HG03565 (cell line): Measurements from ENCODE around the gene EXOC6B.

Experiments
- ATAC-seq: cut with Tn5 transposase; IDR thresholded peaks from one replicate; pipeline ENCODE4 v1.9.1; 2021; ENCODE audit warnings: mild to moderate bottlenecking, moderate library complexity; ENCODE audit not compliant: unreplicated experiment

Gene EXOC6B

GRCh38 chr2:72793798-72794440, 31.9 kb downstream of the EXOC6B start:
- no peak for ATAC-seq

- ATAC-seq, result no peak
Measured at GRCh38 chr2:72789241-72789640, 36.6 kb downstream of the EXOC6B start.

- ATAC-seq, result no peak
Measured at GRCh38 chr2:72788756-72789155, 37.1 kb downstream of the EXOC6B start.

GRCh38 chr2:72785517-72785916, 40.3 kb downstream of the EXOC6B start:
- ATAC-seq, result no peak

- no peak for ATAC-seq
Measured at GRCh38 chr2:72782520-72782919, 43.3 kb downstream of the EXOC6B start.

GRCh38 chr2:72781480-72781879, 44.4 kb downstream of the EXOC6B start:
- no peak for ATAC-seq

- ATAC-seq, result no peak
Measured at GRCh38 chr2:72780477-72780876, 45.4 kb downstream of the EXOC6B start.

GRCh38 chr2:72779495-72779894, 46.3 kb downstream of the EXOC6B start:
- ATAC-seq, result no peak

GRCh38 chr2:72778410-72778809, 47.4 kb downstream of the EXOC6B start:
- no peak for ATAC-seq

- peak; percentile 57 for ATAC-seq
Measured at GRCh38 chr2:72770879-72771461, 54.9 kb downstream of the EXOC6B start.

- ATAC-seq, result no peak
Measured at GRCh38 chr2:72765997-72766609, 59.7 kb downstream of the EXOC6B start.

- no peak for ATAC-seq
Measured at GRCh38 chr2:72762276-72762675, 63.6 kb downstream of the EXOC6B start.

GRCh38 chr2:72759755-72760154, 66.1 kb downstream of the EXOC6B start:
- ATAC-seq, result no peak

GRCh38 chr2:72757177-72757775, 68.6 kb downstream of the EXOC6B start:
- no peak for ATAC-seq

- no peak for ATAC-seq
Measured at GRCh38 chr2:72755647-72756423, 70.0 kb downstream of the EXOC6B start.

- ATAC-seq, result no peak
Measured at GRCh38 chr2:72754628-72755320, 71.1 kb downstream of the EXOC6B start.

- no peak for ATAC-seq
Measured at GRCh38 chr2:72750977-72751639, 74.7 kb downstream of the EXOC6B start.

GRCh38 chr2:72750466-72750865, 75.4 kb downstream of the EXOC6B start:
- no peak for ATAC-seq

GRCh38 chr2:72747344-72747743, 78.5 kb downstream of the EXOC6B start:
- no peak for ATAC-seq

- ATAC-seq, result no peak
Measured at GRCh38 chr2:72745679-72746368, 80.0 kb downstream of the EXOC6B start.
